NCI-H748 (cell line): ENCODE results near the gene CEP164.
"Not testable (repeated sequence)": the region's sequence is repeated elsewhere in the genome, so short reads cannot be mapped to it uniquely, and the experiment has no call there.

ENCODE experiments used
- DNase-seq: peaks from one replicate; lab custom pipeline; 2025; ENCODE audit not compliant: unreplicated experiment; lab: John Stamatoyannopoulos, UW

Gene CEP164

DNA sequence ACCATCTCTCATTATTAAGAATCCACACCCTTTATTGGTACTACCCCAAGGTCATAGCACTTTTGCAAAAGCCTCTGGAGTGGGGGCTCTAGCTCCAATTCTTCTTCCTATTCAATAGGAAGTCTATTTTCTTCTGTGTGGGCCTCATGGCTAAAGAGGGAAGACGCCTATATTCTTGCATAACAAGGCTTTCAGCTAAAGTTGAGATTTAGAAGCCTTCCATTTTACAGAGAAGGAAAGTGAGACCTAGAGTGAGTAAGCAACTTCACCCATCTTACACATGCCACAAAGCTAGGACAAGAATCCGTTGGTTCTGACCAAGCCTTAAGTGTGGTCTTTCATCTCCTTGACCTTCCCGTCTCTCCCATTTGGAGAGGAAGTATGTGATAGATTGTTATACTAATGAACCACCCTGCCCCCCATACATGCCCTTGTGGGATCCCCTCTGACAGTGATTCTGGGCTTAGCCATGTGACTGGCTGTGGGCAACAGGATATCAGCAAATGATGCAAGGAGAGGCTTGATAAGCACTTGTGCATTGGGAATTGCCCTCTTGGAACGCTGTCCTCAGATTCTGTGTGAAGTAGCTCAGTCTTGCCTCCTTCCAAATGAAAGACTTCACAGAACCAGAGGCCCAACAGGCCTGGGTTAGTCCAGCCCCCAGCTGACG lies 23.9 kb upstream of the CEP164 start:
- DNase-seq, result no peak

DNA sequence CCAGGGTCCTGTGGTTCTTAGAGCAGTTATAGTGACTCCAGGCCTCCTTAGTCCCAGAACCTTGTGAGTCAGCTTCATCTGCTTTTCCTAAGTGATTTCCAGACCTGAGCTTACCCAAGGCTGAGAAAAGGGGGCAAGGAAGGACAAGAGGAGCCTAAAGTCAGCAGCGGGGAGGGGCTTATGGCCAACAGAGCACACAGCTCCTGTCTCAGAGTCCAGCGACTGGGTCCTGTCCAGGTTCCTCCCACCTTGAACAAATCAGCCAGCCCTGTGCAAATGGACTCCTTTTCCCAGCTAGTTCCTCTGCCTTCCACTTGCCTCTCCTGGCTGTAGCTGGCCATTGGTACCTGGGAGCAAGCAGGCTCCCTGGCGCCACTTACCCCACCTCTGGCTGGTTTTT lies 22.5 kb upstream of the CEP164 start:
- no peak for DNase-seq

DNA sequence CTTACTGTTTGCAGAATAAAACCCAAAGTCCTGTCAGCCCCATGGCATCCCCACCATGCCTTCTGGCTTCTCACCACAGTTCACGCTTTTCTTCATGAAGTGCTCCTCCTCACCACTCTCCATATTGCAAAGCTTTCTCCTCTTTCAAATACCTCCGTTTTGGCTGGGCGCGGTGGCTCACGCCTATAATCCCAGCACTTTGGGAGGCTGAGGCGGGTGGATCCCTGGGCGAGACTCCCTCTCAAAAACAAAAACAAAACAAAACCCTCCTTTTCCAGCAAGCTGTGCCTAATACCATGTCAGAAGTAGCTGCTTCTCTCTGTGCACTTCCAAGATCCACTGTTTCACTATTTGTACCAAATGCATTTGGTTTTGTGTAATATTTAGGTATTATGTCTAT lies 18.3 kb upstream of the CEP164 start:
- DNase-seq, result no peak

DNA sequence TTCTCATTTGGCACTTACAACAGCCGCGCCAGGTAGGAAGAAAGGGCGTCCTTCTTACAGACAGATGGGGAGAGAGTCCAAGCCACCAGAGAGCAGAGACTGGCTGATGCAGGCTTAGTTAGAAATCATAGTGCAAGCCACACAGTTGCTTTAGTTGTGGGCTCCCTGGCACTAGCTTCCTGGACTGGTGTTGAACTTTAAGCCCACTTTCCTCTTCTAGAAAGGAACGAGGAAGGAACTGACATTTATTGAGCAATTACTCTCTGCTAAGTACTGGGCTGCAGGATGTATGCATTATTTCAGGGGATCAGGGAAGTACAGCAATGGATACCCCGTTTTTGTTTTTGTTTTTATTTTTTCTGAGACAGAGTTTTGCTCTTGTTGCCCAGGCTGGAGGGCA lies 14.6 kb upstream of the CEP164 start:
- no peak for DNase-seq

DNA sequence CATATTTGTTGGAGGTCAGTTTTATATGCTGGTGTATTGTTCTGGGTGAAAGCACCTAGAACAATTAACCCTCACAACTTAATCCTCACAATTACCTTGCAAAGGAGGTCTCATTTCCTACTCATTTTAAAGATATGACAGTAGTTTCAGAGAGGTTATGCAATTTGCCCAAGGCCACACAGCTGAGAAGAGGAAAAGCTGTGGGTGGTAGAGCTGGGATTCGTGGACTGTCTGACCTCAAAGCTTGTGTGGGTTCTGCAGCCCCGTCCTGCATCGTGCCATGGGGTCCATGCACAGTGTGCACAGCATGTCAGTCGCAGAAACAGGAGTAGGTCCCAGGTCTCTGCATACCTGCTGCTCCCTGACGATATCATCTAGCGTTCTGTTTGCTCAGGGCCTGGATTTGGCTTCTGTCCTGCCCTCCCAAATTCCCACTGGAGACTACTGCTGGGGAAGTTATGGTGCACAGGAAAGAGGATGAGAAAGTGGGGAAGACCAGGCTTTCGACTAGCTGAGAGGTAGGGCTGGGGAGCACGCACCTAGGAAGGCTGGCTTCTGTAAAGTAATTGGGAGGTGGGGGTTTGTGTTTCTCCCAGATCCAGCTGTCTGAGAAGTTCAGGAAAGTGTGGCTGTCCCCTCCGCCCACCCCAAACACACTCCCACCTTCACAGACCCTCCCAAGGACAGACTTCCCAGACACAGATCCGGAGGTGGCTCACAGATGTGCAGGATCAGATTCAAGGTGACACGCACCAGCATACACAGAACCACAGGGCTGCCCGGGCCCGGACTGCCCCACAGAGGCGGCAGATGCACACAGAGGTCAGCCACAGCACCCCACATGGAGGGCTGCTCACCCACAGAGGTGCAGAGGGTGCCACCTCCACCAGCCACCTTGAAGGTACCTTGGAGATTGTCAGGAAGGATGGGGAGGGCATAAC lies 13.6 kb upstream of the CEP164 start:
- DNase-seq, result no peak

DNA sequence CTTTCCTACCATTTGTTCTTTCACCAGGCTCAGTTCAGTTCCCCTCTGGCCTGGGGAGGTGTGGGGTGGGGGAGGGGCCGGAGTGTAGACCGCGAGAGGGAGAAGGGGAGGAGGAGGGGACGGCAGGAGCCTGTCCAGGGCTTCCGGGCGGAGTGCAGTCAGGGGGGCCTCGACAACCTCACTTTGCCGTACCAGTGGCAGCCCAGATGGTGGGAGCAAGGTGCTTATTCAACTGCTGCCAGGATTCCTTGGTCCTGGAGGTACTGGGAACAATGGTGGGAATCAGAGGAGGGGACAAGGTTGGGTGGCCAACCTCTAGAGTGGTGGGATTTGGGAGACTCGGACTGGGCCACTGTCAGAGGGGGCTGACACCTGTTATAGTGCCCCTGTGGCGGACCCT lies 12.8 kb upstream of the CEP164 start:
- DNase-seq, result peak; percentile 4

DNA sequence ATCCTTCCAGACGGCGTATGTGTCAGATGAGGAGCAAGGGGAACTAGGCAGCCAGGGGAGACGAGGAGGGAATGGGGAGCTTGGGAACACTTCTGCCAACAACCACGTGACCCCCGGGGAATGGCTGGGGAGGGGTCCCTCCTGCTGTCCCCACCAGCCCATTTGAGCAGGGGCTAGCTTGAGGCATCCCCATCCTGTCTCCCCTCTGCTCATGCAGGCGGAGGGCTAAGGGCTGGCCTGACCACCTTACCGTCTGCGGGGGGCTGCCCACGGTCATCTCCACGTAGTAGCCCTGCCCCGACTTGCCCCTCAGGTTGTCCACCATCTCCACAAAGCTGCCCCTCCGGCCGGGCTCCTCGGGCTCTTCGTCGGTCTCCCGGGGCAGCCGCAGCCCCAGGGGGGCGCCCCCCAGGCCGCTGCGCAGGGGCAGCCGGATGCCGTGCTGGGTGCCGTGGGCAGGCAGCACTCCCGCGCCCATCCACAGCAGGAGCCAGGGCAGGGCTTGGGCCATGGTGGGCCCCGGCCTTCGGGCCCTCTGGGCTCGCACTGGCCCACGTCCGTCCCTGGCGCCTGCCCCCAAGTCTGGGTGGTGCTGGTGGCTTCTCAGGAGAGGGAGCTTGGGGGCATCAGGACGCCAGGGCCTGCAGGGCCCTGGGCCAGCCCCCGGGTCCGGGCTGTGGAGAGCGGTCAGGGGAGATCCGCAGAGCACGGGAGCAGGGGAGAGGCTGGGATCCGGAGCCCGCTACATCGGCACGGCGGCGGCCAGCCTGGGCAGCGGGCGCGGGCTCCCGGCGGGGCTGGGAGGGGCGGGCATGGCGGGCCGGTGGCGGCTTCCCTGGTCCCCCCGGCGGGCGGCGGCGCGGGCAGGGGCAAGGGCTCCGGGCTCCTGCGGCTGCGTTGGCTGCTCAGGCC lies 12.1 kb upstream of the CEP164 start:
- DNase-seq, result peak; percentile 27

DNA sequence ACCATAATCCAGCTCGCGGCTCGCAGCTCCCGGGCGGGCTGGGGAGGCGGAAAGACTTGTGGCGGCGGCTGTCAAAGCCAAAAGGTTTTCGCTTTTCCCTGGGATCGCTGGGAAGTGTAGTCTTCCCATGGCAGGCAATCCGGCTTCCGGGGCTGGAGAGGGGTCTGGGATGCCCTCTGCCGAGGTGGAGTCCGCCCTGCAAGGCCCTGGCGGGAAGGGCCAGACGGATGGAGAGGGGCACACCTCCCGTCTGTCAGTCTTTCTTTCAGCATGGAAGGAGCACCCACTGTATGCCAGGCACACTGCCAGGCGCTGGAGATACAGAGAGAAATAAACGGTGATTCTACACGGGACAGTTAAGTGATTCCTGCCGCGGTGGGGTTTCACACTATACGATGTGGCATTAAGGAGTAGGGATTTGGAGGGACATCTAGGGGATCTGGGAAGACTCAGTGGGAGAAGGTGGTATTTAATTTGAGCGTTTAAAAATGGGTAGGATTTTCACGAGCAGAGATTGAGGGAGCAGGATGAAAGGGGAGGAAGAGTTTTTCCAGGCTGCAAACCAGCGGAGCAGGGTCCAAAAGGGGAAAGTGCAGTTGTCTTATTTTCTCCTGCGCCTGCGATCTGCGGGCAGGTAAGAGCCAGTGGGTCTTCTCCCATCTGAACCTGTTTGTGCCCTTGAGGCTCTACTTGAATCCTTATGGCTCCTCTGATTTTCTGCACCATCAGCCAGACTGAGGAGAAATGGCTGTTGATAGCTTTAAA lies 11.3 kb upstream of the CEP164 start, which contains the start of gene BACE1:
Gene BACE1, minus strand, starts transcription at position 60 of the 765 bp plus-strand sequence. CDS start 461 bp downstream, outside the sequence.
- peak; percentile 85 for DNase-seq

DNA sequence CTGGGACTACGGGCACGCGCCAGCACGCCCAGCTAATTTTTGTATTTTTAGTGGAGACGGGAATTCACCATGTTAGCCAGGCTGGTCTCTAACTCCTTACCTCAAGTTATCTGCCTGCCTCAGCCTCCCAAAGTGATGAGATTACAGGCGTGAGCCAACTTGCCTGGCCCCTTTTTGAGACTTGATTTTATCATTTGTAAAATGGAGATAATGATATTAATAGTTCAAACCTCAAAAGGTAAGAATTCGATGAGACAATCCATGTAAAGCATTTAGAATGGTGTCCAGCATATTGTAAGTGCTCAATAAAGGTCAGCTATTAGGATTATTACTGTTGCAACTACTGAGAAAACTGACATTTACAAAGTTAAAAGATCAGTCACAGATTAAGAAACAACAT lies 8.9 kb upstream of the CEP164 start:
- DNase-seq, result no peak

DNA sequence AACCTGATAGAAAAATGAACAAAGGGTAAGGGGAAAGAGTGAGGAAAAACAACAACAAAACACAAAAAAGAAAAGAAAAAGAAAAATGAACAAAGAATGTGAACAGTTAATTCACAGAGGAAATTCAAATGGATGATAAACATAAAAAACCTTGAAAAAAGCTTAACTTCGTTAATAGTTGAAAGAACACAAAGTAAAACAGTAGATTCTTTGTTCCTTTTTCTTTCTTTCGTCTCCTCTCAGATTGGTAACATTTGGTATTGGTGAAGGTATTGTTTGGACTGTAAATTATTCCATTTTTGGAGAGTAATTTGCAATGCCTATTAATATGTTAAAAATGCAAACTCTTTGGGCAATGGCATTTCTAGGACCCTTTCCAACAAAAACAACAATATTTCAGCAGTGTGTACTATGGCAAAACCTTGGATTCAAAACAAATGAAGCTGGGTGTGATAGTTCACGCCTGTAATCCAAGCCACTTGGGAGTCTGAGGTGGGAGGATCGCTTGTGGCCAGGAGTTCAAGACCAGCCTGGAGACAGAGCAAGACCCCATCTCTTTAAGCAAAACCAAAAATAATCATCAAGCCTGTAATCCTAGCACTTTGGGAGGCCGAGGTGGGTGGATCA lies 8.3 kb upstream of the CEP164 start:
- no peak for DNase-seq

DNA sequence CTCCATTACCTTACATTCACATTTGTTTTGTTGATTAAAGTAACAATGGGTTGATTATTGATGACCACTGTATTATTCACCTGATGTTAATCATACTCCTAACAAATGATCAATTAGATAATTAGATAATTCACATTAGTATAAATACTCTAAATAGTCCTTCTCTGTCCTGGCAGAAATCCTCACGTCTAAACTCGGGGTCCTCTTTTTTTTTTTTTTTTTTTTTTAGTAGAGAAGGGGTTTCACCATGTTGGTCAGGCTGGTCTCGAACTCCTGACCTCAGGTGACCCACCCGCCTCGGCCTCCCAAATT lies 443 bp upstream of the CEP164 start:
- not testable (repeated sequence) for DNase-seq

DNA sequence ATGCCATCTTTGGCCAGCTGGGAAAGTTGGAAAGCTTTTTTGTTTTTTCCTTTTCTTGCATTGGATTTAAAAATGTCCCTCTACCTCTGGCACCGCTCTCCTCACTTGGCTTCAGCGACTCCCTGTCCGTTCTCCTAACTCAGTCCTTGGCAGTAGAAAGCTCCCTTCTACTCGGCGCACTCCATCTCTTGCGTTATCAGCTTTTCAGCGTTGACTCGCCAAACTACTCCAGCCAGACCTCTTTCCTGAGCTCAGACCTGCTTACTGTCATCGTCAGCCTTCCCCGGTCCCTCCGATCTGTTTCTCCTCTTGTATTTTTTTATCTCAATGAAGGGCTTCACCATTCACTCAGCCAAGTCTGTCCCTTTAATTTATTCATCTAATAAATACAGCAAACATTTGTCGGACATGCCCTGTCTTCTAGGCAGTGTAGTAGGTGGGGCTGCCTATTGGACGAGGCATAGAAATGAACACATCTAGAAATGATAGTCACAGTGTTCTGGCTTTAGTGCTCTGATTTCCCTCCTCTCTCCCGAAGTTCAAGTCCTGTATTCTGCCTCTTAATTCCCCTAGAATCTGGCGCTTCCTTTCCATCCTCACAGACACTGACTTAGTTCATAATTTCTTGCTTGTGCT lies 839 bp downstream of the CEP164 start:
- peak; percentile 45 for DNase-seq

DNA sequence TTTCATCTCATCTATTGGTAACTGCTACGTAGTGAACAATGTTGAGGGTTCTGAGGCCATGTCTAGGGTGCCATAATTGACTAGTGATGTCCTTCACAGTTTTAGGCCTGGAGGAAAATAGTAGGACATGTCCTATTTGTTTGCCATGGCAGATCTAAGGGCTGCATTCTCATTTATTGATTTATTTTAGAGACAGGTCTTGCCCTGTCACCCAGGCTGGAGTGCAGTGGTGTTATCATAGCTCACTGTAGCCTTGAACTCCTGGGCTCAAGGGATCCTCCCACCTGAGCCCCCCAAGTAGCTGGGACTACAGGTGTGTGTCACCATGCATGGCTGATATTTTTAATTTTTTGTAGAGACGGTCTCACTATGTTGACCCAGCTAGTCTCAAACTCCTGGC lies 5.2 kb downstream of the CEP164 start:
- no peak for DNase-seq

DNA sequence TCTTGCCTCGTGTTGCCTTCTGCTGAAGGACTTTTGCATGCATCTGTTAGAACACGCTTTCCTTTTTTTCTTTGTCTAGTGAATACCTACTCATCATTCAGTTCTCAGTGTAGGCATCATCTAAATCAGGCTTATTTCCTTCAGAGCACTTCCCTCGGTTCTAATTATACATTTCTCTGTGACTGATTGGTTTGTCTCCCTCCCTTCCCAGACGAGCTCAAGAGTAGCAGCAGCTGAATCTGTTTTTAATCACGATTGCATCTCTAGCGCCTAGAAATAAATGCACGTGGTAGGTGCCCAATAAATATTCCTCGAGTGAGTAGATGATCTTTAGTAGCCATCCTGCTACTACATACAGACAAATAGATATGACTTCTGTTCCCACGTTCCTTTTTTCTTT lies 6.3 kb downstream of the CEP164 start:
- no peak for DNase-seq

DNA sequence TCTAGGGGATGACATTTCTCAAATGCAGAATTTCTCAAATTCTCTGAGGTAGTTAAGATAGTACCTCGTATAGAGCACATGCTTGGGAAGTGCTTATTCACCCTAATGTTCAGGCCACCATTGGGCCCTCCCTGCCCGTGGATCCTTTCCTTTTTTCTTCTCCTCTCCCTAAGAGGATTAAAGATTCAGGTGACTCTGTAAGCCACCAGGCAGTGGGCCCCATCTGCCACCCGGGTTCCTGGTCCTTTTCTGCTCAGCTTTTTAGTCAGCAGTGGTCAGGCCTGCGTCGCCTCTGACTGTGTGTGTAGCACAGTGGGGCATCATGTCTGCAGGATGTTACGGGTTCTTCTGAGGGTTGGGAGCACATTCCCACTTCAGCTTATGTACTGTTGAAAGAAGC lies 7.2 kb downstream of the CEP164 start:
- DNase-seq, result no peak

DNA sequence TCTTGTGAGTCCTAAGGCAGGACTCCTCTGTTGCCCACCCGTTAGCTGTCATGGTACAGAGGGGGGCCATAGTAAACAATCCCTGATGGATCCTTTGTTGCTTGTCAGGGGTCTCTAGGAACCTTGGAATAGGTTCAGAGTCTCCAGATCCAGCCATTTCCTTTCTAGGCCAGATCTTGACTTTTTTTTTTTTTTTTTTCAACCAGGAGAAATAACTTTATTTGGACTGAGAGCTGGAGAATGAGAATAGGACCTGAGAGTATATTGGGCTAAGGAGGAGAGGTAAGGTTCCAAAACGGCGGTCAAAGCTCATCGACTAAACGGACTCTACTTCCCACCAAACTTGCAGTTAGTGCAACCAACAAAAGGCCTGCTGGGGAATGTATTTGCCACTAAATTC lies 7.7 kb downstream of the CEP164 start:
- DNase-seq, result no peak

DNA sequence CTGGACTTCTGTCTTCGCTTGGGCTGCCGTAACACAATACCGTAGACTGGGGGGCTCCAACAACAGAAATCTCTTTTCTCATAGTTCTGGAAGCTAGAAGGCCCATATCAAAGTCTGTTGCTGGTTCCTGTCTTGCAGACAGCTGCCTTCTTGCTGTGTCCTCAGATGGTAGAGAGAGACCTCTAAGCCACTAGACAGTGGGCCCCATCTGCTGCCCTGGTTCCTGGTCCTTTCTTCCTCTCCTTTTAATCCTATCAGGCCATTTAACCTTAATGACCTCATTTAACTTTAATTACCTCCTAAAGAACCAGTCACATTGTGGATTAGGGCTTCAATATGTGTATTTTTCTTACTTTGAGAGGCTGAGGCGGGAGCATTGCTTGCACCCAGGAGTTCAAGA lies 9.4 kb downstream of the CEP164 start:
- no peak for DNase-seq

DNA sequence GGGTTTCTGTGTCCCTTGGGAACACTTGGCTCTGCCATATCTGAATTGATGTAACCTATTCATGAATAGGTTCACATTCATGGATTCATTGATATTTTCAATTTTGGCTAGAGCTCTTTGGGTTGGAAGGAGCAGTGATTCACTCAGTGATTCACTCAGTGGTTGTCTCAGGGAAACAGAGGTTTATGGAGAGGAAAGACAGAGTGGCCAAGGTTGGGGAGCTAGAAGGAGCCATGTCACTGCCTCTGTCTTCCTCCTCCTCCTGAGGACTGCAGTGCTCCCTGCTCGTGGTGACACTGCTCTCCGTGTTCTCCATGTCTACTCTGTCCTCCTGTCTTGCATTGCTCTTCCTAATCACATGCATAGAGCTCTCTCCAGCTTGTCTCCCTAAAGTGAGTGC lies 17.4 kb downstream of the CEP164 start:
- DNase-seq, result no peak

DNA sequence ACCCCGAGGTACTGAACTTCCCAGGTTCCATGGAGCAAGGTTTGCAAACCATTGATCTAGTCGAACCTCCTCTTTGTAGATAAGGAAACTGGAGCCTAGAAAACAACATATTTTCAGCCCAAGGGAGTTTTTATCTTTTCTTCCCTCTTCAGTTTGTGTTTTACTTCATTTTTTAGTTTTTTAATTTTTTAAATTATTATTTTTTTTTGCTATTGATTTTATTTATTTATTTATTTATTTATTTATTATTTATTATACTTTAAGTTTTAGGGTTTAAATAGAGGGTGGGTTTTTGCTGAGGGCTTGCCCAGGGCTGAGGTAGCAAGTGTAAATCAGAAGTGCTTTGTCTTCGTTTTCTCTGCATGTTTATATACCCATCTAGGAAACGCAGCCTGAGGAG lies 26.9 kb downstream of the CEP164 start:
- no peak for DNase-seq
